Measurements from ENCODE around the gene ZNF534.
"Not testable (repeated sequence)": the region's sequence is repeated elsewhere in the genome, so short reads cannot be mapped to it uniquely, and the experiment has no call there.

The ZNF534 gene

GRCh38 chr19:52464798-52465470 lies 36.0 kb downstream of the ZNF534 start:
- H3K9me3 ChIP-seq (ENCODE audit: control insufficient read depth, insufficient read depth, low read length): peaks cover 2% of the 10 kb centered on the region
- no peaks in the 10 kb centered on the region for H3K27me3 ChIP-seq (ENCODE audit: control insufficient read depth, insufficient read depth, low read length)
- WGBS (ENCODE audit: insufficient coverage, insufficient read length): no CpG with 5 or more reads among the region's 14 CpGs
- H3K36me3 ChIP-seq (ENCODE audit: control insufficient read depth, insufficient read depth, low read length): no peaks in the 10 kb centered on the region
- no peaks in the 10 kb centered on the region for H3K4me1 ChIP-seq (ENCODE audit: control insufficient read depth, insufficient read depth, low read length)
- no peak overlapping the region for H3K4me3 ChIP-seq (ENCODE audit: low read length)
- DNase-seq (ENCODE audit: low read depth, low spot score): peak; percentile 52
- H3K27ac ChIP-seq (ENCODE audit: low read length): no peak overlapping the region

DNA sequence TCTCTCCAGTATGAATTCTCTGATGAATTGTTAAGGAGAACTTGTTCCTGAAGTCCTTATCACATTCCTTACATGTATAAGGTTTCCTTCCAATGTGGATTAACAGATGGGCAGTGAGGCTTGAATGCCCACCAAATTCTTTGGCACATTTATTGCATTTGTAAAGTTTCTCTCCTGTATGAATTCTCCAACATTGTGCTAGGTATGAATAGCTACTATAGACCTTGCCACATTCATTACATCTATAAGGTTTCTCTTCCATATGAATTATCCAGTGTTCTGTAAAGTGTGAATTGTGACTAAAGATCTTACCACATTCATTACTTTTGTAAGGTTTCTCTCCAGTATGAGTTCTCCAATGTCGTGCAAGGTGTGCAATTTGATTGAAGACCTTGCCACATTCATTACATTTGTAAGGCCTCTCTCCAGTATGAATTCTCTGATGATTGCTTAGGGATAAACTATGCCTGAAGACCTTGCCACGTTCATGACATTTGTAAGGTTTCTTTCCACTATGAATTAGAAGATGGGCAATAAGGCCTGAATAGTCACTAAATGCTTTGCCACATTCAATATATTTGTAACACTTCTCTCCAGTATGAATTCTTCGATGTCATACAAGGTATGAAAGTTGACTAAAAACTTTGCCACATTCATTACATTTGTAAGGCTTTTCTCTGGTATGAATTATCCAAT lies 44.9 kb downstream of the ZNF534 start:
- Histone ChIP-seq H3K27me3 (ENCODE audit: control insufficient read depth, insufficient read depth, low read length) (no peaks in the 10 kb centered on the region), H3K4me1 (ENCODE audit: control insufficient read depth, insufficient read depth, low read length) (no peaks in the 10 kb centered on the region), H3K4me3 (ENCODE audit: low read length) (no peak overlapping the region), H3K9me3 (ENCODE audit: control insufficient read depth, insufficient read depth, low read length) (peaks cover 6% of the 10 kb centered on the region), H3K27ac (ENCODE audit: low read length) (no peak overlapping the region), H3K36me3 (ENCODE audit: control insufficient read depth, insufficient read depth, low read length) (no peaks in the 10 kb centered on the region)
- no peak for DNase-seq (ENCODE audit: low read depth, low spot score)
- no CpG with 5 or more reads among the region's 3 CpGs for WGBS (ENCODE audit: insufficient coverage, insufficient read length)

DNA sequence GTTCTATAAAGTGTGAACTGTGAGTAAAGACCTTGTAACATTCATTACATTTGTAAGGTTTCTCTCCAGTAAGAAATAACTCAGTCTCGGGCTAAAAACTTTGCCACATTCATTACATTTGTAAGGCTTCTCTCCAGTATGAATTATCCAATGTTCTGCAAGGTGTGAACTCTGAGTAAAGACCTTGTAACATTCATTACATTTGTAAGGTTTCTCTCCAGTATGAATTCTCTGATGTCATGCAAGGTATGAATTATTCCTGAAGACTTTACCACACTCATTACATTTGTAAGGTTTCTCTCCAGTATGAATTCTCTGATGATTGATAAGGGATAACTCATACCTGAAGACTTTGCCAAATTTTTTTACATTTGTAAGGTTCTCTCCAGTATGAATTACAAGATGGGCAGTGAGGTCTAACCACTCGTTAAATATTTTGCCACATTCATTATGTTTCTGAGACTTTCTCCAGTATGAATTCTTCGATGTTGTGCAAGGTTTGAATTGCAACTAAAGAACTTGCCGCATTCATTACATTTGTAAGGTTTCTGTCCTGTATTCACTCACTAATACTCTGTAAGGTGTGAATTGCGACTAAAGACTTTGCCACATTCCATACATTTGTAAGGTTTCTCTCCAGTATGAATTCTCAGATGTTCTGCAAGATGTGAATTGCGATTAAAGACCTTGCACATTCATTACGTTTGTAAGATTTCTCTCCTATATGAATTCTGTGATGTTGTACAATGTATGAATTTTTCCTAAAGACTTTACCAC lies 45.6 kb downstream of the ZNF534 start:
- Histone ChIP-seq H3K27me3 (ENCODE audit: control insufficient read depth, insufficient read depth, low read length) (no peaks in the 10 kb centered on the region), H3K4me3 (ENCODE audit: low read length) (no peak overlapping the region), H3K9me3 (ENCODE audit: control insufficient read depth, insufficient read depth, low read length) (peaks cover 6% of the 10 kb centered on the region), H3K4me1 (ENCODE audit: control insufficient read depth, insufficient read depth, low read length) (no peaks in the 10 kb centered on the region), H3K27ac (ENCODE audit: low read length) (no peak overlapping the region), H3K36me3 (ENCODE audit: control insufficient read depth, insufficient read depth, low read length) (no peaks in the 10 kb centered on the region)
- DNase-seq (ENCODE audit: low read depth, low spot score): no peak
- no CpG with 5 or more reads among the region's 7 CpGs for WGBS (ENCODE audit: insufficient coverage, insufficient read length)

DNA sequence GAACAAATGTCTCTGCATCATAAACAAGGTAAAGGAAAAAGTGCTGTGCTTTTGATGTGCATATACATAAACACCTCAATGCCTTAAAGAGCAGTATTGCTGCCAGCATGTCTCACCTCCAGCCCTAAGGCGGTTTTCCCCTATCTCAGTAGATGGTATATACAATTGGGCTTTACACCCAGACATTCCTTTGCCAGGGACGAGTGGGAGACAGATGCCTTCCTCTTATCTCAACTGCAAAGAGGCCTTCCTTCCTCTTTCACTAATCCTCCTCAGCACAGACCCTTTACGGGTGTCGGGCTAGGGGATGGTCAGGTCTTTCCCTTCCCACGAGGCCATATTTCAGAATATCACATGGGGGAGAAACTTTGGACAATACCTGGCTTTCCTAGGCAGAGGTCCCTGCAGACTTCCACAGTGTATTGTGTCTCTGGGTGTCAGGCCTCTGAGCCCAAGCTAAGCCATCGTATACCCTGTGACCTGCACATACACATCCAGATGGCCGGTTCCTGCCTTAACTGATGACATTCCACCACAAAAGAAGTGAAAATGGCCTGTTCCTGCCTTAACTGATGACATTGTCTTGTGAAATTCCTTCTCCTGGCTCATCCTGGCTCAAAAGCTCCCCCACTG lies 55.3 kb downstream of the ZNF534 start:
- not testable (repeated sequence) for H3K4me1 ChIP-seq (ENCODE audit: control insufficient read depth, insufficient read depth, low read length); H3K9me3 ChIP-seq (ENCODE audit: control insufficient read depth, insufficient read depth, low read length); H3K4me3 ChIP-seq (ENCODE audit: low read length); H3K27ac ChIP-seq (ENCODE audit: low read length); H3K27me3 ChIP-seq (ENCODE audit: control insufficient read depth, insufficient read depth, low read length); DNase-seq (ENCODE audit: low read depth, low spot score); H3K36me3 ChIP-seq (ENCODE audit: control insufficient read depth, insufficient read depth, low read length)
- WGBS (ENCODE audit: insufficient coverage, insufficient read length): no CpG with 5 or more reads among the region's 7 CpGs

GRCh38 chr19:52485064-52485463 lies 56.1 kb downstream of the ZNF534 start:
- H3K4me3 ChIP-seq (ENCODE audit: low read length); H3K9me3 ChIP-seq (ENCODE audit: control insufficient read depth, insufficient read depth, low read length); H3K4me1 ChIP-seq (ENCODE audit: control insufficient read depth, insufficient read depth, low read length); H3K27me3 ChIP-seq (ENCODE audit: control insufficient read depth, insufficient read depth, low read length); H3K27ac ChIP-seq (ENCODE audit: low read length); H3K36me3 ChIP-seq (ENCODE audit: control insufficient read depth, insufficient read depth, low read length); DNase-seq (ENCODE audit: low read depth, low spot score): not testable (repeated sequence)
- WGBS (ENCODE audit: insufficient coverage, insufficient read length): no CpG with 5 or more reads among the region's 7 CpGs

GRCh38 chr19:52485561-52486240 lies 56.8 kb downstream of the ZNF534 start:
- not testable (repeated sequence) for H3K4me3 ChIP-seq (ENCODE audit: low read length); H3K9me3 ChIP-seq (ENCODE audit: control insufficient read depth, insufficient read depth, low read length); H3K4me1 ChIP-seq (ENCODE audit: control insufficient read depth, insufficient read depth, low read length); DNase-seq (ENCODE audit: low read depth, low spot score); H3K27me3 ChIP-seq (ENCODE audit: control insufficient read depth, insufficient read depth, low read length); H3K36me3 ChIP-seq (ENCODE audit: control insufficient read depth, insufficient read depth, low read length); H3K27ac ChIP-seq (ENCODE audit: low read length)
- no CpG with 5 or more reads among the region's 8 CpGs for WGBS (ENCODE audit: insufficient coverage, insufficient read length)

- Histone ChIP-seq H3K4me1 (ENCODE audit: control insufficient read depth, insufficient read depth, low read length) (no peaks in the 10 kb centered on the region), H3K36me3 (ENCODE audit: control insufficient read depth, insufficient read depth, low read length) (no peaks in the 10 kb centered on the region), H3K27me3 (ENCODE audit: control insufficient read depth, insufficient read depth, low read length) (no peaks in the 10 kb centered on the region), H3K4me3 (ENCODE audit: low read length) (peak overlapping the region; percentile 51; the same call in 1 of the 2 replicates), H3K9me3 (ENCODE audit: control insufficient read depth, insufficient read depth, low read length) (no peaks in the 10 kb centered on the region), H3K27ac (ENCODE audit: low read length) (no peak overlapping the region)
- WGBS (ENCODE audit: insufficient coverage, insufficient read length): no CpG with 5 or more reads among the region's 37 CpGs
- no peak for DNase-seq (ENCODE audit: low read depth, low spot score)
Observed at GRCh38 chr19:52492201-52492993, 63.4 kb downstream of the ZNF534 start.

GRCh38 chr19:52492994-52493470 lies 64.1 kb downstream of the ZNF534 start:
- Histone ChIP-seq H3K27me3 (ENCODE audit: control insufficient read depth, insufficient read depth, low read length) (no peaks in the 10 kb centered on the region), H3K36me3 (ENCODE audit: control insufficient read depth, insufficient read depth, low read length) (no peaks in the 10 kb centered on the region), H3K27ac (ENCODE audit: low read length) (no peak overlapping the region), H3K4me3 (ENCODE audit: low read length) (peak overlapping the region; percentile 51; the same call in 1 of the 2 replicates), H3K4me1 (ENCODE audit: control insufficient read depth, insufficient read depth, low read length) (no peaks in the 10 kb centered on the region), H3K9me3 (ENCODE audit: control insufficient read depth, insufficient read depth, low read length) (no peaks in the 10 kb centered on the region)
- DNase-seq (ENCODE audit: low read depth, low spot score): no peak
- WGBS (ENCODE audit: insufficient coverage, insufficient read length): no CpG with 5 or more reads among the region's 28 CpGs

GRCh38 chr19:52494518-52494917 lies 65.6 kb downstream of the ZNF534 start:
- H3K36me3 ChIP-seq (ENCODE audit: control insufficient read depth, insufficient read depth, low read length): no peaks in the 10 kb centered on the region
- H3K4me3 ChIP-seq (ENCODE audit: low read length): no peak overlapping the region
- peaks cover 3% of the 10 kb centered on the region for H3K27me3 ChIP-seq (ENCODE audit: control insufficient read depth, insufficient read depth, low read length)
- no peaks in the 10 kb centered on the region for H3K9me3 ChIP-seq (ENCODE audit: control insufficient read depth, insufficient read depth, low read length)
- no peak overlapping the region for H3K27ac ChIP-seq (ENCODE audit: low read length)
- no peak for DNase-seq (ENCODE audit: low read depth, low spot score)
- WGBS (ENCODE audit: insufficient coverage, insufficient read length): no CpG with 5 or more reads among the region's 3 CpGs
- H3K4me1 ChIP-seq (ENCODE audit: control insufficient read depth, insufficient read depth, low read length): no peaks in the 10 kb centered on the region
